IMR-90 (cell line): ENCODE results near the gene HYDIN. TPM values are rescaled to one million over a fixed set of nuclear protein-coding genes. Genes with fewer than 3 reads are reported as not detected.
"Not testable (repeated sequence)": the region's sequence is repeated elsewhere in the genome, so short reads cannot be mapped to it uniquely, and the experiment has no call there.

ENCODE experiments used
- ATAC-seq: fragments of 200-7000 bp; cut with Tn5 transposase; 2 replicates; pipeline ENCODE4 v1.9.1; 2020; ENCODE audit warnings: low read depth, mild to moderate bottlenecking, moderate library complexity
- BruUV-seq: library from RNA; stranded (reverse); fragments of 400-500 nt; replicated peaks from 2 replicates; lab custom pipeline; 2021; lab: Mats Ljungman, UMichigan
- CTCF ChIA-PET: fragments of 300-600 bp; formaldehyde crosslinking; extraction: SDS; loops from one replicate; lab custom pipeline; 2021; ENCODE audit warnings: antibody characterized with exemption; lab: Yijun Ruan, JAX
- POLR2A ChIA-PET: fragments of 300-600 bp; sonication (Branson Sonifier 250); formaldehyde crosslinking; loops from one replicate; lab custom pipeline; 2022; ENCODE audit warnings: antibody characterized with exemption; ENCODE audit not compliant: unreplicated experiment; lab: Charles Lee
- DNase-seq: peaks from one replicate; pipeline ENCODE4 v3.0.0; 2013
- H2AFZ ChIP-seq: replicated peaks from 2 replicates; pipeline ENCODE3; 2013; ENCODE audit warnings: low read length, mild to moderate bottlenecking; ENCODE audit not compliant: poor library complexity
- H2AK5ac ChIP-seq: 2 replicates; pipeline ENCODE4 v1.6.1; 2013; ENCODE audit warnings: low read depth, low read length, inconsistent platforms
- H2AK9ac ChIP-seq: replicated peaks from 2 replicates; pipeline ENCODE3; 2013; ENCODE audit warnings: mild to moderate bottlenecking, low read depth, low read length, moderate library complexity; ENCODE audit not compliant: poor library complexity
- H2BK120ac ChIP-seq: 2 replicates; pipeline ENCODE4 v1.6.1; 2013; ENCODE audit warnings: low read depth, low read length, inconsistent platforms
- H2BK15ac ChIP-seq: 3 replicates; pipeline ENCODE4 v1.6.1; 2013; ENCODE audit warnings: low read depth, low read length, inconsistent platforms
- H2BK20ac ChIP-seq: 2 replicates; pipeline ENCODE4 v1.6.1; 2013; ENCODE audit warnings: low read depth, mild to moderate bottlenecking, inconsistent platforms, low read length, moderate library complexity
- H2BK5ac ChIP-seq: 2 replicates; pipeline ENCODE4 v1.6.1; 2013; ENCODE audit warnings: mild to moderate bottlenecking, low read depth, low read length, inconsistent platforms; ENCODE audit not compliant: poor library complexity, severe bottlenecking
- H3K14ac ChIP-seq: replicated peaks from 2 replicates; pipeline ENCODE4 v1.6.1; 2013; ENCODE audit warnings: low read depth, low read length, inconsistent platforms
- H3K18ac ChIP-seq: 2 replicates; pipeline ENCODE4 v1.6.1; 2013; ENCODE audit warnings: low read depth, low read length, control low read depth
- H3K23ac ChIP-seq: 2 replicates; pipeline ENCODE4 v1.6.1; 2013; ENCODE audit warnings: low read depth, low read length, inconsistent platforms
- H3K27ac ChIP-seq: 2 replicates; pipeline ENCODE4 v1.5.1; 2013; ENCODE audit warnings: mild to moderate bottlenecking, control low read depth, low read length; ENCODE audit not compliant: insufficient read depth
- H3K27me3 ChIP-seq: 2 replicates; pipeline ENCODE4 v1.6.1; 2013; ENCODE audit warnings: low read length; ENCODE audit not compliant: control insufficient read depth, insufficient read depth
- H3K36me3 ChIP-seq: 2 replicates; pipeline ENCODE4 v1.6.1; 2013; ENCODE audit warnings: low read length, mixed read lengths; ENCODE audit not compliant: control insufficient read depth, insufficient read depth
- H3K4ac ChIP-seq: 2 replicates; pipeline ENCODE4 v1.6.1; 2013; ENCODE audit warnings: low read depth, low read length, inconsistent platforms
- H3K4me1 ChIP-seq: 2 replicates; pipeline ENCODE4 v1.6.1; 2013; ENCODE audit warnings: low read length, mixed read lengths; ENCODE audit not compliant: control insufficient read depth, insufficient read depth
- H3K4me2 ChIP-seq: 2 replicates; pipeline ENCODE4 v1.6.1; 2013; ENCODE audit warnings: low read depth, mild to moderate bottlenecking, control low read depth, low read length, moderate library complexity
- H3K4me3 ChIP-seq: 2 replicates; pipeline ENCODE4 v1.5.1; 2013; ENCODE audit warnings: low read depth, mild to moderate bottlenecking, control low read depth, low read length, moderate library complexity; ENCODE audit not compliant: insufficient read depth
- H3K56ac ChIP-seq: 2 replicates; pipeline ENCODE4 v1.6.1; 2013; ENCODE audit warnings: low read length, inconsistent platforms; ENCODE audit not compliant: insufficient read depth; ENCODE audit errors: extremely low read depth
- H3K79me1 ChIP-seq, 2 experiments: 2 replicates each; pipeline ENCODE4 v1.6.1; 2013; ENCODE audit warnings: low read length in 2 of 2, inconsistent platforms in 1 of 2, low read depth in 1 of 2
- H3K9ac ChIP-seq: 2 replicates; pipeline ENCODE4 v1.6.1; 2013; ENCODE audit warnings: low read depth, low read length, control low read depth
- H3K9me1 ChIP-seq: 2 replicates; pipeline ENCODE4 v1.6.1; 2013; ENCODE audit warnings: low read length, inconsistent platforms; ENCODE audit not compliant: insufficient read depth
- H3K9me3 ChIP-seq: 2 replicates; pipeline ENCODE4 v1.6.1; 2013; ENCODE audit warnings: low read length; ENCODE audit not compliant: control insufficient read depth, insufficient read depth
- H4K20me1 ChIP-seq: 2 replicates; pipeline ENCODE4 v1.6.1; 2013; ENCODE audit warnings: low read length, inconsistent platforms; ENCODE audit not compliant: insufficient read depth
- H4K5ac ChIP-seq: 2 replicates; pipeline ENCODE4 v1.6.1; 2013; ENCODE audit warnings: mild to moderate bottlenecking, low read depth, low read length, control low read depth
- H4K8ac ChIP-seq, 2 experiments: 2 replicates each; pipeline ENCODE4 v1.6.1; 2013; ENCODE audit warnings: low read depth in 2 of 2, low read length in 2 of 2, control low read depth in 1 of 2, inconsistent platforms in 1 of 2
- H4K91ac ChIP-seq: 2 replicates; pipeline ENCODE4 v1.6.1; 2013; ENCODE audit warnings: low read depth, low read length, inconsistent platforms; ENCODE audit not compliant: insufficient read depth
- WGBS, 2 experiments: methylation state at CpG; one replicate each; pipeline versions ENCODE4 v1.1.5 to v1.1.7; 2013; ENCODE audit warnings: missing lambda C conversion rate in 2 of 2; ENCODE audit not compliant: insufficient read length in 1 of 2; ENCODE audit errors: extremely low coverage in 2 of 2; 5-methylcytosine and 5-hydroxymethylcytosine counted together
- dilution Hi-C: fragments of 300-500 bp; cut with HindIII; formaldehyde crosslinking; loops from one replicate; pipeline ENCODE4 v1.14.3; 2018; ENCODE audit warnings: low sequenced_read_pairs; ENCODE audit not compliant: unreplicated experiment
- in situ Hi-C: fragments of 300-500 bp; cut with MboI; formaldehyde crosslinking; loops from 3 replicates; pipeline ENCODE4 v1.14.3; 2019; ENCODE audit warnings: low sequenced_read_pairs, inconsistent platforms, mixed read lengths
- intact Hi-C: fragments of 100-400 bp; cut with micrococcal nuclease; formaldehyde crosslinking; loops from 2 replicates; pipeline ENCODE4 v1.10.0; 2022
- polyA plus RNA-seq, 3 experiments: library from polyadenylated mRNA; depleted of rRNA; stranded (reverse); fragments of >200 nt; gene quantifications; 2 replicates each; pipeline ENCODE4 v1.2.3, GENCODE V29; 2012; ENCODE audit warnings: low replicate concordance in 1 of 3
- total RNA-seq: library from RNA; depleted of rRNA; stranded (reverse); fragments of >200 nt; gene quantifications from 2 replicates; pipeline ENCODE4 v1.2.3, GENCODE V29; 2012

The HYDIN gene
- total and polyA plus RNA-seq, 2 of the 4 experiments (the other 2 are of a cell fraction) = 0.18 to 0.27 TPM

DNA sequence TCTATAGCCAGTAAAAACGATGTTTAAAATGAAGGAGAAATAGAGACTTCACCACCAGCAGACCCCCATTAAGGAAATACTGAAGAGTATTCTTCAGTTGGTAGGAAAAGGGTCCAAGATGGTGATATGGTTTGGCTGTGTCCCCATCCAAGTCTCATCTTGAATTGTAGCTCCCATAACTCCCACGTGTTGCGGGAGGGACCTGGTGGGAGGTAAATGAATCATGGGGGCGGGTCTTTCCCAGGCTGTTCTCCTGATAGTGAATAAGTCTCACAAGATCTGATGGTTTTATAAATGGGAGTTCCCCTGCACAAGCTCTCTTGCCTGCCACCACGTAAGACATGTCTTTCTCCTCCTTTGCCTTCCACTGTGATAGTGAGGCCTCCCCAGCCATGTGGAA lies 352.6 kb downstream of the HYDIN start:
- H4K8ac ChIP-seq, BruUV-seq, H3K18ac ChIP-seq, H2BK15ac ChIP-seq, H3K9ac ChIP-seq, intact Hi-C loops, H2AFZ ChIP-seq, H3K79me1 ChIP-seq, H3K14ac ChIP-seq, POLR2A ChIA-PET, ATAC-seq, CTCF ChIA-PET, H3K9me1 ChIP-seq, H3K4me2 ChIP-seq, in situ Hi-C loops, H2BK120ac ChIP-seq, H3K27ac ChIP-seq, H3K23ac ChIP-seq, H2AK5ac ChIP-seq, H3K4me3 ChIP-seq, H3K4me1 ChIP-seq, H4K5ac ChIP-seq, dilution Hi-C loops, H3K9me3 ChIP-seq, H2BK5ac ChIP-seq, H2AK9ac ChIP-seq, DNase-seq, H3K56ac ChIP-seq, H2BK20ac ChIP-seq, H4K20me1 ChIP-seq, H3K36me3 ChIP-seq, H3K27me3 ChIP-seq, H3K4ac ChIP-seq, H4K91ac ChIP-seq: not testable (repeated sequence)
- WGBS, 2 experiments = no CpG with 5 or more reads among the region's 5 CpGs

DNA sequence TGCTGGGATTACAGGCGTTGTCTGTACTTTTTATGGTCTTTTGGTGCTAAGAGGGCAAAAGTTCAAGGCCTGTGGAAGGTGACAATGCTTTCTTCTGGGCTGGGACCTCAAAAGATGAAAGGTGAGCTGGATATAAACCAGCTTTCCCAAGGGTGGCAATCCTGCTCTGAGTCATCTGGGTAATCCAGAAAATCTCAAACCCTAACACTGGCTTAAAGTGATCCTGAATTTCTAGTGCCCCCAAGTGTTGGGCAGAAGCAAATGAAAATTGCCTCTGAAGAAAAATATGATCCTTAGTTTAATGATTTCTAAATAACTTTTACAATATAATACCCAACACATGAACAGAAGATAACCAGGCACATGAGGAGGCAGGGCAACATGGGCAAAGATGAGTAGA lies 354.1 kb downstream of the HYDIN start:
- H3K79me1 ChIP-seq, POLR2A ChIA-PET, in situ Hi-C loops, H3K9ac ChIP-seq, H3K4ac ChIP-seq, H3K27ac ChIP-seq, H2BK120ac ChIP-seq, H3K36me3 ChIP-seq, H2BK5ac ChIP-seq, intact Hi-C loops, H3K14ac ChIP-seq, H3K9me1 ChIP-seq, H2BK20ac ChIP-seq, H4K20me1 ChIP-seq, H4K5ac ChIP-seq, H3K4me3 ChIP-seq, H3K4me1 ChIP-seq, H3K18ac ChIP-seq, H2BK15ac ChIP-seq, DNase-seq, BruUV-seq, H3K56ac ChIP-seq, H2AK9ac ChIP-seq, H3K23ac ChIP-seq, CTCF ChIA-PET, dilution Hi-C loops, H3K4me2 ChIP-seq, H4K8ac ChIP-seq, H4K91ac ChIP-seq, H3K9me3 ChIP-seq, H3K27me3 ChIP-seq, H2AFZ ChIP-seq, H2AK5ac ChIP-seq: not testable (repeated sequence)
- ATAC-seq = peak; percentile 40; the same call in 1 of the 2 replicates
- WGBS, 2 experiments = no CpG with 5 or more reads among the region's 1 CpG
